Stimulated activated CD8-positive, alpha-beta memory T cell treated with anti-CD3 and anti-CD28 coated beads, Interleukin-7, amount 100 ng/mL, for 24 hours (primary cell): ENCODE results near the gene RRAS.
"Not testable (repeated sequence)": the region's sequence is repeated elsewhere in the genome, so short reads cannot be mapped to it uniquely, and the experiment has no call there.

Experiments used
- DNase-seq: peaks from one replicate; pipeline ENCODE4 v3.0.0-alpha.2; 2020; ENCODE audit warnings: low read depth

The RRAS gene

DNA sequence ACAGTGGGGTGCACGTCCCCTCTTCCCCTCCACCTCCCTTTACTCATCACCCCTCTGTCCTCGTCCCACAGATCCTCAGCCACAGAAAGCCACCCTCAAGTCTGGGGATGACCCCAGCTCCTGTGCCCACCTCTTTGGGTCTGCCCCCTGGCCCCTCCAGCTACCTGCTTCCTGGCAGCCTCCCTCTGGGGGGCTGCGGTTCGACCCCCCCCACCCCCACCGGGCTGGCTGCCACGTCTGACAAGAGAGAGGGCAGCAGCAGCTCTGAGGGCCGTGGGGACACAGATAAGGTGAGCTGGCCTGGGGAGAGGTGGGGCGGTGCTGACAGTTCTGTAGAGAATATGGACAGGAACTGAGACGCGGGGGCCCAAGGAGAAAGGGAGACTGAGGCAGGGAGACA lies 14.6 kb upstream of the RRAS start:
- DNase-seq: no peak

- DNase-seq: no peak
These were observed 13.5 kb upstream of the RRAS start for GRCh38 chr19:49653466-49653806.

GRCh38 chr19:49652551-49653465 lies 12.9 kb upstream of the RRAS start:
- no peak for DNase-seq

DNA sequence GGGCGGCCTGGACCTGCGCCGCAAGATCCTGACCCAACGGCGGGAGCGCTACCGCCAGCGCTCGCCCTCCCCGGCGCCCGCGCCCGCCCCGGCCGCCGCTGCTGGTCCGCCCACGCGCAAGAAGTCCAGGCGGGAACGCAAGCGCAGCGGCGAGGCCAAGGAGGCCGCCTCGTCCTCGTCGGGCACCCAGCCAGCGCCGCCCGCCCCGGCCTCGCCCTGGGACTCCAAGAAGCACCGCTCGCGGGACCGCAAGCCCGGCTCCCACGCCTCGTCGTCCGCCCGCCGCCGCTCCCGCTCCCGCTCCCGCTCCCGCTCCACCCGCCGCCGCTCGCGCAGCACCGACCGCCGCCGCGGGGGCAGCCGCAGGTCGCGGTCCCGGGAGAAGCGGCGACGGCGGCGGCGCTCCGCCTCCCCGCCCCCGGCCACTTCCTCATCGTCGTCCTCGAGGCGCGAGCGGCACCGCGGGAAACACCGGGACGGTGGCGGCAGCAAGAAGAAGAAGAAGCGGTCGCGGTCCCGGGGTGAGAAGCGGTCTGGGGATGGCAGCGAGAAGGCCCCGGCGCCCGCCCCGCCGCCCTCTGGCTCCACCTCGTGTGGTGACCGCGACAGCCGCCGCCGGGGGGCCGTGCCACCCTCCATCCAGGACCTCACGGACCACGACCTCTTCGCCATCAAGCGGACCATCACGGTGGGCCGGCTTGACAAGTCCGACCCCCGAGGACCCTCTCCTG lies 12.0 kb upstream of the RRAS start:
- no peak for DNase-seq

DNA sequence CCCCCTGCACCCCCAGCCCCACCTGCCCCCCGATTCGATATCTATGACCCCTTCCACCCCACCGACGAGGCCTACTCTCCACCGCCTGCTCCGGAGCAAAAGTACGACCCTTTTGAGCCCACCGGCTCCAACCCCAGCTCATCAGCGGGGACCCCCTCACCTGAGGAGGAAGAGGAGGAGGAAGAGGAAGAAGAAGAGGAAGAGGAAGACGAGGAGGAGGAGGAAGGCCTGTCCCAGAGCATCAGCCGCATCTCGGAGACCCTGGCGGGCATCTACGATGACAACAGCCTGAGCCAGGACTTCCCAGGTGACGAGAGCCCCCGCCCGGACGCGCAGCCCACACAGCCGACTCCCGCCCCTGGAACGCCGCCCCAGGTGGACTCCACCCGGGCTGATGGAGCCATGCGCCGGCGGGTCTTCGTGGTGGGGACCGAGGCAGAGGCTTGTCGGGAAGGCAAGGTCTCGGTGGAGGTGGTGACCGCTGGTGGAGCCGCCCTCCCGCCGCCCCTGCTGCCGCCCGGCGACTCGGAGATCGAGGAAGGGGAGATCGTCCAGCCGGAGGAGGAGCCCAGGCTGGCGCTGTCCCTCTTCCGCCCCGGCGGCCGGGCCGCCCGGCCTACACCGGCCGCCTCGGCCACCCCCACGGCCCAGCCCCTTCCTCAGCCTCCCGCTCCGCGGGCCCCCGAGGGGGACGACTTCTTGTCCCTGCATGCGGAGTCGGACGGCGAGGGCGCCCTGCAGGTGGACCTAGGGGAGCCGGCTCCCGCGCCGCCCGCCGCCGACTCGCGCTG lies 11.3 kb upstream of the RRAS start:
- no peak for DNase-seq

DNA sequence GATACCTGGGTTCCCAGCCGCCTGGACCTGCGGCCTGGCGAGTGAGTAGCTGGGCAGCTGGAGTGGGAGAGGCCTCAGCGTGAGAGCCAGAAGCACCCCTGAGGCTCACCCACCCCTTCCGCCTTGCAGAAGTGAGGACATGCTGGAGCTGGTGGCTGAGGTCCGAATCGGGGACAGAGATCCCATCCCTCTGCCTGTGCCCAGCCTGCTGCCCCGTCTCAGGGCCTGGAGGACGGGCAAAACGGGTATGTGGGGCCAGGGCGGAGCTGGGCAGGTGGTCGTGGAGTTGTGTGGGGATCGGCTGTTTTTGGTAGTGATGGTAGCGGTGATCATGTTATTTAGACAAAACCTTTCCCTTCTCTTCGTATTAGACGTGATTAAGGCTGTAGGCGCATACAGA lies 6.6 kb upstream of the RRAS start:
- no peak for DNase-seq

DNA sequence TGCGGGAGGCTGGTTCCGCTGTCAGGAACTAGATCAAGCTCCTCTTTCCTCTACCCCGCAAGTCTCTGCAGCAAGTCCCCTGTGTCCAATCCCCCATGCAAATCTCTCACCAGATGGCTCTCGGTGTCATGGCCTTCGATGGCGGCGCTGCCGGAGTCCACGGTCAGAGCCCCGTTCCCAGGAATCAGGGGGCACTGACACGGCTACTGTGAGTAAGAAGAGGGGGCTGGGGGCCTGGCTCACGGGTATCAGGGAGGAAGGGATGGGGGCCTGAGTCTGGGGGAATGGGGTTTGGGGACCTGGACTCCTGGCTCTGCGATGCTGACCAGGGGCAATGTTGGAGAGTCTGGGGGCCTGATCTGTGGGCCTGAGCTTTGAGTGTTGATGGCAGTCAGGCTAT lies 6.1 kb upstream of the RRAS start:
- DNase-seq: no peak

- DNase-seq: no peak
These were observed 5.6 kb upstream of the RRAS start for GRCh38 chr19:49645592-49645991.

DNA sequence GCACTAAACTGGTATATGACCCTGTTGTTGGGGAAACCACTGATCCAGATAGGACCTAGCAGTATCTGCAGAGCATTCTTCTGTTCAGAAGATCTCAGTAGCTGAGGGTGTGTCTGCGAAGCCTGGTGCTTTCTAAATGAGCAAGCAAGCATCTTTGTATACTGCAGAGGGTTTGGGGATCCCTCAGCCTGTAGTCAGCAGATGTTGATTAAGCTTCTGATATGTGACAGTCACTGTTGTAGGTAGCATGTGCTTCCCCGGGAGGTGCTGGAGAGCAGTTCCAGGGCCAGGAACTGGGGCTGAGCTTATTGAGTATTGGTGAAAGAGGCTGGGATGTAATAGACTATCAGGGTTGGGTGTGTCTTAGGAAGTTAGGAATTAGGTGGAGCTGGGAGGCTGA lies 3.5 kb upstream of the RRAS start:
- no peak for DNase-seq

DNA sequence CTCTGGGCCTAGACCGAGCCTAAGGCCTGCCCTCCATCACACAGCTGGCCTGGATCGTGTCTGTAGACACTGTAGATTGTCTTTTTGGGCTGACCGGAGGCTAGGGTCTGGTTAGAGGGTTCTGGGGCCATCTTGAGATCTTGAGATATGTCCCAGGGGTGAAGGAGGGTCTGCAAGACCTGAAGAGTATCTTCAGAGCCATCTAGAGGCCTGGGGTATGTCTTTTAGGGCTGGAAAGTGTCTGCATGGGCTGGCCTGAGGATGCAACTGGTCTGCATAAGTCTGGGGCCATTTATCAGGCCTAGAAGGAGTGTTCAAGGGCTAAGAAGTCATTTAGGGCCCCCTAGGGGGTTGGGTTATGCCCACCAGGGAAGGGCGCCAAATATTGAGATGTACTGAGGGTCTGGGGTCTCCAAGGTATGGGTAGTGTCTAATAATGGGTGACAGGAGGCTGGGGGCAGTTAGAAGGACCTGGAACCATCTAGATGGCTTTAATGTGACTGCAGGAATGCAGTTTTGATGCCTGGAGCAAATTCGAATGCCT lies 2.6 kb upstream of the RRAS start:
- no peak for DNase-seq

DNA sequence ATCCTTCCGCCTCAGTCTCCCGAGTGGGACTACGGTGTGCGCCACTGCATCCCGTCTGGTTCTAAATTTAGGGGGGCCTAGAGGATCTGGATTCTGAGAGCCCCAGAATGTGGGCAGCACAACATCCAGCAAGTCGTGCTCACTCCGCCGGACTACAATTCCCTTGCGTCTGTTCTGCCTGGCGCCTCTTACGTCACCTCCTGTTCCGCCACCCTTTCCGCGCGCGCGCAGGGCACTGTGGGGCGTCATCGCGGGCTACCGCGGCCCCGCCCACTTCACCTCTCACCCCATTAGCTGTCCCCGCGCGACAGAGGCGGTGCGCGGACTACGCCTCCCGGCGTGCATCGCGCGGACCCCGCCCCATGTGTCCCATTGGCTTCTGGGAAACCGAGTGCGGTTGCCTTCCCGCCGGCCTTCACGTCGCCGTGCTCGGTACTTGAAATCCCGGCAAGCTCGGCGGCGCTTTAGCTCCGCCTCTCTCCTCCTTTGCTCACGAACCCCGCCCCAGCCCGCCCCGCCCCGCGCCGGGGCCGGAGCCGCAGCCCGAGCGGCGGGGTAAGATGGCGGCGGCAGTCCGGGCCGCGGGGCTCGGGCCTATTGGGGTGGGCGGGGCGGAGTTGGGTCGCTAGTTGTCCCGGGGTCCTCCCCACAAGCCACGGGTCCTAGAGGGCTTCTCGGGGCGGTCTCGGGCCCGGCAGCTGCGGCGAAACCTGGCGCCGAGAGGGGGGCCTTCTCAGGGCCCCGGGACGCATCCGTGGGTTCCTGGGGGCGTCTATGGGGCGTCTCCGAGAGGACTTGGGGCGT lies 1.9 kb upstream of the RRAS start, which contains the start of gene SCAF1:
SCAF1 (plus strand) TSS at position 522 of the 804 bp plus-strand sequence. CDS start 2,818 bp downstream, outside the sequence.
- peak; percentile 96 for DNase-seq

GRCh38 chr19:49639401-49640112 lies 386 bp downstream of the RRAS start:
- DNase-seq: no peak

- no peak for DNase-seq
These were observed 1.9 kb downstream of the RRAS start for GRCh38 chr19:49637821-49638738.

DNA sequence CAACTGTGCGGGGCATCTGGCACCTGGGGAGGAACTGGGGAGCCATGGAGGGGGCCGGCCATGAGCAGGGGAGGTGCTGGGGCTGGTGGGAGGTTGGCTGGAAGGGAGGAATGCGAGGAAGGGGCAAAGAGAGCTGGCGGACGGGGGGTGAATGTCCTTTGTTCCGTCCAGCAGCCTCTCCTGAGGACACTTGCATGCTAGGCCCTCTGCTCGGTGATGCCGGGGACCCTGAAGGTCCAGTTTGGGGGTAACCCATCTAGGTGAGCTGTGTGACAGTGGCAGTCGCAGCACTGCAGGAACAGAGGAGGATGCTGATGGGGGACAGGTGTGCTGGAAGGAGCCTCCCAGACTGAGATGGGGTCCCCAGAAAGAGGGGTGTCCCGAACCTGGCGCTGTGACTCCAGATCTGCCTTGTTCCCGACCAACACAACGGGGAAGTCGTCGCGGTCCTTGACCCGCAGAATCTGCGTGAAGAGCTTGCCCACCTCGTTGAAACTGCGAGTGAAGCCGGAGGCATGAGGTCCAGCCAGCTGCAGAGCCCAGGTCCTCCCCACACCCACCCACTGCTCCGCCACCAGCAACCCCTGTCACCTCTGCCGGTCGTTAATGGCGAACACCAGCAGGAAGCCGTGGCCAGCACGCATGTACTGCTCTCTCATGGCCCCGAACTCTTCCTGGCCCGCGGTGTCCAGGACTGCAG lies 3.6 kb downstream of the RRAS start:
- DNase-seq: no peak

- no peak for DNase-seq
These were observed 4.3 kb downstream of the RRAS start for GRCh38 chr19:49635530-49636232.

GRCh38 chr19:49633273-49633672 lies 6.7 kb downstream of the RRAS start:
- DNase-seq: not testable (repeated sequence)

DNA sequence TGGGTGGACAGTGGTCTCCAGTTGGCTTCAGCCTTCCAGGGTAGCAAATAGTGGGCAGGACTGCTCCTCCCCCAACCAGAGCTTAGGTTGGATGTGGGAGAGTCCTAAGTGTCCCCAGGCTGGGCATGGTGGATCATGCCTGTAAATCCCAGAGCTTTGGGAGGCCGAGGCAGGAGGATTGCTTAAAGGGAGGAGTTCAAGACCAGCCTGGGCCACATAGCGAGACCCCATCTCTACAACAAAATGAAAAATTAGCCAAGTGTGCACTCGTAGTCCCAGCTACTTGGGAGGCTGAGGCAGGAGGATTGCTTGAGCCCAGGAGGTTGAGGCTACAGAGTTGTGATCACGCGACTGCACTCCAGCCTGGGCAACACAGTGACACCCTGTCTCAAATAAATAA lies 7.4 kb downstream of the RRAS start:
- DNase-seq: no peak

DNA sequence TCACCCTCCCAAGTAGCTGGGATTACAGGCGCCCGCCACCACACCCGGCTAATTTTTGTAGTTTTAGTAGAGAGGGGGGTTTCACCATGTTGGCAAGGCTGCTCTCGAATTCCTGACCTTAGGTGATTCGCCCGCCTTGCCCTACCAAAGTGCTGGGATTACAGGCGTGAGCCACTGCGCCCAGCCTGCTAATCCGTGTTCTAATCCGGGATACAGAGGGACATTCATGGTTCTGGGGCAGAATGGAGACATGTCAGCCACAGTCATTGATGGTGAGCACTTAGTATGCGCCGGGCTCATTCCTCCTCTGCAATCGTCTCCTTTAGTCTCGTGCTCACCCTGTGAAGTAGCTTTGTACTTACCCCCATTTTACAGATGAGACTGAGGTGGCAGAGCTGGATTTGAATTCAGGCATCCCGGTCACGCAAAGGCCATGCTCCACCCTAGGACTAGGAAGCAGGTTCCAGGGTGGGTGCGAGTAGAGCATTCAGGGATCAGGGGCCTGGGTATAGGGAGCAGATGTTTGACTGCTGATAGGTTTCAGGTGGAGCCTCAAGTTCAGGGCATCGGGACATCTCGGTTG lies 8.2 kb downstream of the RRAS start:
- no peak for DNase-seq
